ENCODE data around the gene ENTR1. TPM values are rescaled to one million over a fixed set of nuclear protein-coding genes. Genes with fewer than 3 reads are reported as not detected.

The ENTR1 gene
- total and polyA plus RNA-seq, 2 donors (not counting 1 experiment from before 2014, with no cell fraction given): 77.7 to 86.3 TPM

DNA sequence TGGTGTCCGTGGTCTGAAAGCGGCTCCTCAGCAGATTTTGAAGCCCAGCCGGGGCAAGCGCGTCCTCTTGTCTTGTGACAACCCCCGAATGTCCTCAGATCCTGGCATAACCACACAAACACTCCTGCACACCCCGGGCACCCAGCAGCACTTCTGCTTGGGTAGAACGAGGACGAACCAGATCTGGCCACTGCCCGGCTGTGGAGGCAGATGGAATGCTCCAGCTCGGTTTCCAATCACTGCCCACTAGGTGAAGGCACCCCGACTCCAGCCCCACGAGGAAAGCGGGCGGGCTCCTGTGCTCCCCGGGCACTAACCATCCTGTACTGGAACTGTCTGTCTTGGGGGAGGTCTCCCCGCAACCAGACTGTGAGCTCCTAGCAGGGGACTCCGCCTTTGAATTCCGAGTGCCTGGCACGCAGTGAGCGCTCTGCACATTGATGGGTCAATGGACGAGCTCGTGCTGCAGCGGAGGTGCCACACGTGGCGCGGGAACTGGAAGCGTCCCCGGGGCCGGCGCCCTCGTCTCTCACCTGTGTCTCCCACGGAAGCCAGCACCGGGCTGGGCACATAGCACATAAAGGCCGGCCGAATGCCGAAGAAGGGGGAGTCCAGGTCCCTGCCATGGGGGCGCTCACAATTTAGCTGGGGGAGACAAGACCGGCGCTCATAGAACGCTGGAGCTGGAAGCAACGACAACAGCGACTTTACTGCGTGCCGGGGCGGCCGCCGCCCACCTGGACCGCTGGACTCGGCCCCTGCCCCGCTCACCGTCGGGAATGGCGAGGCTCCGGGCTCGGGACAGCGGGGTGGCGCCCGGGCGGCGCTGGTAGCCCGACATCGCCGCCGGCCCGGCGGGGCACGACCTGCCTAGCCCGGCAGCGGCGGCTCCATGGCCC, 608 bp downstream of the ENTR1 start:
- H3K4me3 Mint-ChIP-seq: peak overlapping the region; percentile 92
- H3K27me3 Mint-ChIP-seq: no peaks in the 10 kb centered on the region
- DNase-seq (peak; percentile 63), ATAC-seq (ENCODE audit: low read depth) (peak; percentile 15)
- Histone ChIP-seq H3K4me3 (ENCODE audit: control extremely low read depth in 1 of 5, extremely low read depth in 1 of 5, insufficient read depth in 1 of 5, low read depth in 2 of 5, low read length in 4 of 5) (peak overlapping the region; percentile 46 to 81 (median 75)), H3K27me3 (replicated peaks in 1 of 4; ENCODE audit: control extremely low read depth in 1 of 4, control insufficient read depth in 3 of 4, insufficient read depth in 4 of 4, low read length in 3 of 4) (no peaks in the 10 kb centered on the region), H3K79me2 (ENCODE audit: control insufficient read depth, insufficient read depth, low read length) (peaks cover 71% of the 10 kb centered on the region), H3K9ac (ENCODE audit: low read length) (peak overlapping the region; percentile 86), H3K4me1 (ENCODE audit: control insufficient read depth in 2 of 2, insufficient read depth in 2 of 2, low read length in 2 of 2) (peaks cover 31 to 42% of the 10 kb centered on the region in 2 donors), H3K36me3 (replicated peaks in 1 of 2; ENCODE audit: control extremely low read depth in 1 of 2, control insufficient read depth in 1 of 2, extremely low read depth in 1 of 2, insufficient read depth in 2 of 2, low read length in 1 of 2) (peaks cover 0 to 52% of the 10 kb centered on the region in 2 experiments), H4K20me1 (ENCODE audit: control insufficient read depth, insufficient read depth, low read length, poor library complexity, severe bottlenecking) (peaks cover 50% of the 10 kb centered on the region), H3K4me2 (replicated peaks; ENCODE audit: low read depth, low read length, poor library complexity, severe bottlenecking) (peak overlapping the region; percentile 91), H2AFZ (ENCODE audit: insufficient read depth, low read depth, low read length, poor library complexity, severe bottlenecking) (peak overlapping the region; percentile 76), H3K9me3 (ENCODE audit: control extremely low read depth in 1 of 3, control insufficient read depth in 2 of 3, insufficient read depth in 1 of 3, low read length in 2 of 3) (no peaks in the 10 kb centered on the region), H3K27ac (ENCODE audit: low read length in 2 of 2) (peak overlapping the region; percentile 55 to 81)
- intact Hi-C loops (cut with micrococcal nuclease): loop anchor here (1.0 to 2.0 kb wide), 4 partner anchors 10 to 73 kb away; partner anchors contain the start of genes DNLZ, INPP5E, SEC16A and SNAPC4
- 11% methylated on average over 71 of the region's 71 CpGs for WGBS (ENCODE audit: insufficient coverage)
- ChIA-PET CTCF (interaction anchor here (0.6 to 2.6 kb wide), 2 partner anchors 9 to 31 kb away, joined by 3 to 16 read pairs; partner anchors contain the start of gene SNAPC4), POLR2A (interaction anchor here (0.6 to 1.7 kb wide), 4 partner anchors 9 to 47 kb away, joined by 4 to 7 read pairs (median 4); partner anchors contain the start of gene DNLZ)
- H3K4me1 Mint-ChIP-seq: peaks cover 43% of the 10 kb centered on the region
- TF ChIP-seq, protein P1, sequence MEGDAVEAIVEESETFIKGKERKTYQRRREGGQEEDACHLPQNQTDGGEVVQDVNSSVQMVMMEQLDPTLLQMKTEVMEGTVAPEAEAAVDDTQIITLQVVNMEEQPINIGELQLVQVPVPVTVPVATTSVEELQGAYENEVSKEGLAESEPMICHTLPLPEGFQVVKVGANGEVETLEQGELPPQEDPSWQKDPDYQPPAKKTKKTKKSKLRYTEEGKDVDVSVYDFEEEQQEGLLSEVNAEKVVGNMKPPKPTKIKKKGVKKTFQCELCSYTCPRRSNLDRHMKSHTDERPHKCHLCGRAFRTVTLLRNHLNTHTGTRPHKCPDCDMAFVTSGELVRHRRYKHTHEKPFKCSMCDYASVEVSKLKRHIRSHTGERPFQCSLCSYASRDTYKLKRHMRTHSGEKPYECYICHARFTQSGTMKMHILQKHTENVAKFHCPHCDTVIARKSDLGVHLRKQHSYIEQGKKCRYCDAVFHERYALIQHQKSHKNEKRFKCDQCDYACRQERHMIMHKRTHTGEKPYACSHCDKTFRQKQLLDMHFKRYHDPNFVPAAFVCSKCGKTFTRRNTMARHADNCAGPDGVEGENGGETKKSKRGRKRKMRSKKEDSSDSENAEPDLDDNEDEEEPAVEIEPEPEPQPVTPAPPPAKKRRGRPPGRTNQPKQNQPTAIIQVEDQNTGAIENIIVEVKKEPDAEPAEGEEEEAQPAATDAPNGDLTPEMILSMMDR (IDR thresholded peaks at IDR 0.05): no peak
- H3K9me3 Mint-ChIP-seq (ENCODE audit: insufficient read depth): no peaks in the 10 kb centered on the region
- H3K27ac Mint-ChIP-seq: peak overlapping the region; percentile 92

DNA sequence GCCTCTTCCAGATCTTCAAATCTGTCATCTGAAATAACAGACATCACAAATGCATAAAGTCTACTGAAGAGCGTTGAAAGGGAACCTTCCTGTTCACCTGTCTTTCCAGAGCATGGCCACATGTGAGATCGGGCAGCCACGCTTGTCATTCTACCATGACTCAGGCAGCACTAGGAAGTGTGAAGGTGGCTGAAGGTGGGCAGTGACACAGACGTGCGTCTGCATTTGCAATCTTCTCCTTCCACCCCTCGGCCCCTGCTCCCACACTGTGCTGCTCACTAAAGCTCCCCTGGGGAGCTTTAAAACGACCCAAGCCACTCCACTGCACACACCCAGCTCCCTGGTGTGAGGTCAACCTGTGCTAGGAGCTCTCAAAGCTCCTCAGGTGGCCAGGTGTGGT, 2.5 kb downstream of the ENTR1 start:
- H3K4me3 Mint-ChIP-seq: peak overlapping the region; percentile 39
- no peak for DNase-seq
- POLR2A ChIA-PET: no interaction called here
- H3K36me3 ChIP-seq (replicated peaks in 1 of 2; ENCODE audit: control extremely low read depth in 1 of 2, control insufficient read depth in 1 of 2, extremely low read depth in 1 of 2, insufficient read depth in 2 of 2, low read length in 1 of 2): peaks cover 0 to 34% of the 10 kb centered on the region in 2 experiments
- whole genome bisulfite sequencing (ENCODE audit: insufficient coverage): 65% methylated on average over 6 of the region's 7 CpGs
- CTCF ChIA-PET: interaction anchor here (2.6 kb wide), 1 partner anchor 7 kb away, joined by 16 read pairs; the partner anchor contains the start of gene SNAPC4
- H3K27me3 Mint-ChIP-seq: no peaks in the 10 kb centered on the region
- no peak for ATAC-seq (ENCODE audit: low read depth)
- peak overlapping the region; percentile 67 for H3K27ac Mint-ChIP-seq
- no peaks in the 10 kb centered on the region for H3K9me3 ChIP-seq (ENCODE audit: control extremely low read depth in 1 of 3, control insufficient read depth in 2 of 3, insufficient read depth in 1 of 3, low read length in 2 of 3)
- no peak overlapping the region for H3K4me2 ChIP-seq (replicated peaks; ENCODE audit: low read depth, low read length, poor library complexity, severe bottlenecking)
- no peaks in the 10 kb centered on the region for H3K9me3 Mint-ChIP-seq (ENCODE audit: insufficient read depth)
- peaks cover 49 to 61% of the 10 kb centered on the region in 2 donors for H3K4me1 ChIP-seq (ENCODE audit: control insufficient read depth in 2 of 2, insufficient read depth in 2 of 2, low read length in 2 of 2)
- H4K20me1 ChIP-seq (ENCODE audit: control insufficient read depth, insufficient read depth, low read length, poor library complexity, severe bottlenecking): peaks cover 37% of the 10 kb centered on the region
- peaks cover 59% of the 10 kb centered on the region for H3K4me1 Mint-ChIP-seq
- H3K27ac ChIP-seq (ENCODE audit: low read length in 2 of 2): no peak overlapping the region
- no peak overlapping the region for H3K9ac ChIP-seq (ENCODE audit: low read length)
- H3K4me3 ChIP-seq (ENCODE audit: control extremely low read depth in 1 of 5, extremely low read depth in 1 of 5, insufficient read depth in 1 of 5, low read depth in 2 of 5, low read length in 4 of 5): no peak overlapping the region
- peaks cover 56% of the 10 kb centered on the region for H3K79me2 ChIP-seq (ENCODE audit: control insufficient read depth, insufficient read depth, low read length)
- H3K27me3 ChIP-seq (replicated peaks in 1 of 4; ENCODE audit: control extremely low read depth in 1 of 4, control insufficient read depth in 3 of 4, insufficient read depth in 4 of 4, low read length in 3 of 4): no peaks in the 10 kb centered on the region
- no peak overlapping the region for H2AFZ ChIP-seq (ENCODE audit: insufficient read depth, low read depth, low read length, poor library complexity, severe bottlenecking)
- TF ChIP-seq, protein P1 (IDR thresholded peaks at IDR 0.05): no peak
- no peak for TF ChIP-seq EZH2 (IDR thresholded peaks at IDR 0.05; ENCODE audit: borderline replicate concordance, insufficient read depth, low read depth, low read length, poor library complexity, severe bottlenecking)
- intact Hi-C loops (cut with micrococcal nuclease): no loop called here

Measured in B cell (primary cell).